NCI-H187 (cell line): ENCODE results near the gene PAM16.
"Not testable (repeated sequence)": the region's sequence is repeated elsewhere in the genome, so short reads cannot be mapped to it uniquely, and the experiment has no call there.

Experiments used
- DNase-seq, 2 experiments: peaks; one replicate each; lab custom pipeline; 2025; lab: John Stamatoyannopoulos, UW

The PAM16 gene

GRCh38 chr16:4350787-4351659 is at the start of gene PAM16:
TSS of gene PAM16 (minus strand) at chr16:4351321. CDS start at chr16:4351234, 87 bp downstream.
- peak; percentile 78 to 88 for DNase-seq

GRCh38 chr16:4399001-4399730 is 48.0 kb upstream of the PAM16 start:
- DNase-seq: no peak

- DNase-seq: no peak
Measured at GRCh38 chr16:4395055-4395726, 44.1 kb upstream of the PAM16 start.

DNA sequence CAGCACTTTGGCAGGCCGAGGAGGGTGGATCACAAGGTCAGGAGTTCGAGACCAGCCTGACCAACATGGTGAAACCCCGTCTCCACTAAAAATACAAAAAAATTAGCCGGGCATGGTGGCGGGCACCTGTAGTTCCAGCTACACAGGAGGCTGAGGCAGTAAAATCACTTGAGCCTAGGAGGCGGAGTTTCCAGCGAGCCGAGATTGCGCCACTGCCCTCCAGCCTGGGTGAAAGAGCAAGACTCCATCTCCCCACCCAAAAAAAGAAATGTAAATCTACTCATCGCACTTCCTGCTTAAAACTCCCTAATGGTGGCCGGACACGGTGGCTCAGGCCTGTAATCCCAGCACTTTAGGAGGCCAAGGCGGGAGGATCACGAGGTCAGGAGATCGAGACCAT is 42.7 kb upstream of the PAM16 start:
- not testable (repeated sequence) for DNase-seq

DNA sequence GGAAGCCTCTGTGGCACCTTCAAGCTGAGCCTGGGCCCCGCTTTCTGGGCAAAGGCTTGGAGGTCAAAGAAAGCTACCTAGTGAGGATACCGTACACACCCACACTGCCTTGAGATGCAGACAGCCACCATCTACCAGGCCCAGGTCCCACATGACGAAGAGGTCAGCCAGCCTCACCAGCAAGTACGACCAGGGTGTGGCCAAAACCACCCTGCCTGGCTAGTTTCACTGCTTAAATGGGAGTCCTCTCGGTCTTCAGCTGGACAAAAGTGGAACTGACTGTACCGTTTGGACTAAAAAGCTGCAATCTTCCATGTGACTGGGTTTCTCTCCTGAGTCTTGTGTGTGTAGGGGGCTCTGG is 42.1 kb upstream of the PAM16 start:
- DNase-seq: no peak

GRCh38 chr16:4392382-4393239 is 41.5 kb upstream of the PAM16 start:
- no peak for DNase-seq

DNA sequence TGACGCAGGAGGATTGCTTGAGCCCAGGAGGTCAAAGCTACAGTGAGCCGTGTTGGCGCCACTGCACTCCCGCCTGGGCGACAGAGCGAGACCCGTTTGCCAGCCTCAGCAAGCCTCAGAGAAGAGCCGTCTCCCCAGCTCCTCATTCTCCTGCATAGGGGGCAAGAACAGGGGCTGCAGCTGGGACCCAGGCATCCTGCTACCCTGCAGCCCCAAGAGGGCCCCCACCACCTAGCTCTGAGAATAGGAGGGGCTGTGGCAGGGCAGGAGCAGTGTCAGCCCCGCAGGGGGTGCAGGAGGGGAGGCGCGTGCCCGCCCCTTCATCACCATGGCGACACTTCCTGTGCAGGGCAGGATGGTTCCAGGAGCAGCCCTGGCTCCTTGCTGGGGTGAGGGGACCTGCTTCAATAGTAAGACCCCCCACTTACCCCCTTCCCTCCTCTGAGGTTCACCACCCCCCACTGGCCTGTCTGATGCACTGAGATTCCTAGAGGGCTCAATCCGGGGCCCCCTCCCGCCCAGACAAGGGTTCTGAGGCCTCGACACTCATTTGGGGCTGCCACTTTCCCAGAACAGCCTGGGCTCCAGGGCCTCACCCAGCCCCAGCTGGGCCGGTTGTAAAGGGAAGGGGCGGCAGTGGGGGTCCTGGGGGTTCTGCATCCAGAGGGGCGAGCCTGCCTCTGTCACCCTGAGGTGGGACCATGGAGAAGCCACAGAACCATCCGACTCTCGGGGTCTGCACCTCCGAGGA is 40.7 kb upstream of the PAM16 start:
- no peak for DNase-seq

- DNase-seq: no peak
Measured at GRCh38 chr16:4390266-4391260, 39.4 kb upstream of the PAM16 start.

DNA sequence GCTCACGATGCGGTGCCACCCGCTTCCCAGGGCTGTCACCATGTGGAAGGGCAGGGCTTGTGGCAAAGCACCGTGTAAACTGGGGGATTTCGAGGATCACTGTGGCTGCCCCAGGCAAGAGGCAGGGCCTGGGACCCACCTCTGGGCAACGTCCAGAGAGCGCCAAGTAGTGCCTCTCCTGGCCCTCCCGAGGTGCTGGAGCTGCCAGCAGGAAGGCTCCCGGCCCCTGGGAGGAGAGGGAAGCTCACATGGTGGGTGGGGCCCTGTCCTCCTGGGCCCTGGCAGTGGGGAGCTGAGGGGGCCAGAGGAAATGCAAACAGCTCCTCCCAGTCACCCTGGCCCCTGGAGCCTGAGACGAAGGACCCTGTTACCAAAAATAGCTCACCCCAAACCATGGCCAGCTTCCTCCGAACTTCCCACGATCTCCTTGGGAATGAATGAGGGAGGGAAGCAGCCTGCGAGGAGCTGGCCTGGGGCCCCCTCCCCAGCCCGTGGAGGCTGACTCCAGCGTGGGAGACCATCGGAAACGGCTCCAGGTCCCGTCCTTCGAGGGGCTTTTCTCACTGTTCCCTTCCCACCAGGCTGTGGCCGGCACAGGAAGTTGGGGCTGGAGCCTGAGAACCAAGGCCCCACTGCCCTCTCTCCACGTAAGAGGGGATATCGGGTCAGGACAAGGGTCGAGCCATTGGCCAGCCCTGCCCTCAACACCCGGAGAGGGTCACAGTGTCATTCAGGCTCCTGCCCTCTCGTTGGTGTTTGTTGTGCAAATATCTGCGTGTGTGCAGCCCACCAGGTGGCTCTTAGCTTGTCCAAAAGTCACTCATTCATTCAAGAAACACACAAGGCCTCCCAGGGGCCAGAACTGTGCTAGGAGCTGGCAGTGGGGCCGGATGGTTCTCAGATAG is 38.2 kb upstream of the PAM16 start:
- no peak for DNase-seq

GRCh38 chr16:4388271-4389021 is 37.3 kb upstream of the PAM16 start:
- DNase-seq: no peak

- no peak for DNase-seq
Measured at GRCh38 chr16:4387781-4388180, 36.7 kb upstream of the PAM16 start.

DNA sequence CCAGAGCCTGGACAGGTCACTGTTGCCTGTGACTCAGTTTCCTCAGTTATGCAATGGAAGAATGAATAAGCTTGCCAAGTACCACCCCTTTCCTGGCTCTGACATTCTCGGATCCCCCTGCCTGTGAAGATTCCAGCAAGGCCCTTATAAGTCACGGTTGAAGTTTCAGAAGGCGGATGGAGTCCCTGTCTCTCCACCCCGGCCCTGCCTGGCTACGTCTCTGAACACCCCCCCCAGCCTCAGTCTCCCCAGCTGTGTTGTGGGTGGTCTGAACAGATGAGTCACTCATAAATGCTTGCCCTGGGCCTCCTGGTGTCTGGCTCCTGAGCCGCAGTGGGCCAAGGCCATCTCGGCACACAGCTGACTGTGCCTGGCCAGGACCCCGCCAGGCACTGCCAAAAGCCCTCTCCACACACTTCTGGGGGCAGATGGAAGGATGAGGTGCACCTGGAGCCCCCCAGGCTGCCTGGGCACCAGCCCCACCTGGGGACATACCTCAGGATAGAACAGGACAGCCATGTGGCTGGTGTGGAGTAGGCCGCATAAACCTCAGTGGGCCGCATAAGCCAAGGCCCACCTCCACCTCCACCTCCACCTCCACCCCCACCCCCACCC is 35.9 kb upstream of the PAM16 start:
- DNase-seq: no peak

- DNase-seq: no peak
Measured at GRCh38 chr16:4386451-4386805, 35.3 kb upstream of the PAM16 start.

- no peak for DNase-seq
Measured at GRCh38 chr16:4385789-4386450, 34.8 kb upstream of the PAM16 start.

DNA sequence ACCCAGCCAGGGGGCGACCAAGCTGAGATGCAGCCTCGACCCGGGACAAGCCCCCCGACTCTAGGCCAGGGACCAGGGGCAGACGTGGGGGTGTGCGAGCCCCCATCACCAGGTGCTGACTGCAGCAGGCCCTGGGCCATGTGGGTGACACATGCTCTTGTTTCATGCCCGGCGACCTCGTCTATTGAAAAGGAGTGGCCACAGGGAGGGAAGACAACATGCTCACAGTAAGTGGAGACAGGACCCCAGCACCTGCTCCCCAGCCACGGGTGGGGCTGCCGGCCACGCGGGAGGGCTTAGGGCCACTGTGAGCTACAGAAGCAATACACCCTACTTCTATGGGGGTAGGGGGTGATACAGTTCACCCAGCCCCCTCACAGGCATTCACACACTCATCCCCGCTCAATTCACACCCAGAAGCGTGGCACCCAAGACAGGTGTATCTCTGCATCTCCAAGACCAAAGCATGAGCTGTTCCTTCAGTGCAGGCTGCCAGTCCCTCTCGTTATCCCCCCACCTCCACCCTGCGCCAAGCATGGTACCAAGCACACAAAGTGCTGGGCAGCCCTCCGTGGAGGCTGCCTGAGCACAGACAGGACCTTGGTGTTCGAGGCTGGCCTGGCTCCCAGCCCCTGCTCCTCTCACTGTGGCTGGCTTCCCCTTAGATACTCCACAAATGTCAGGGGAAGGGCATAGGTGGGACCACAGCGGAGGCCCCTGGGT is 34.1 kb upstream of the PAM16 start:
- DNase-seq: no peak

GRCh38 chr16:4384509-4384942 is 33.4 kb upstream of the PAM16 start:
- no peak for DNase-seq
